DND-41 (cell line): ENCODE results near the gene LYSET.

Experiments
- EZH2 ChIP-seq: IDR thresholded peaks from 3 replicates; pipeline ENCODE4 v1.6.1; 2012; ENCODE audit warnings: borderline replicate concordance, low read depth, mild to moderate bottlenecking, moderate library complexity, low read length, inconsistent platforms; ENCODE audit not compliant: severe bottlenecking
- TF ChIP-seq, protein P1 (sequence below): IDR thresholded peaks from 2 replicates; pipeline ENCODE4 v1.5.1; 2012; ENCODE audit warnings: borderline replicate concordance, low read length, moderate library complexity, mild to moderate bottlenecking; ENCODE audit not compliant: poor library complexity, severe bottlenecking; ENCODE audit errors: extremely low read depth

DNA sequence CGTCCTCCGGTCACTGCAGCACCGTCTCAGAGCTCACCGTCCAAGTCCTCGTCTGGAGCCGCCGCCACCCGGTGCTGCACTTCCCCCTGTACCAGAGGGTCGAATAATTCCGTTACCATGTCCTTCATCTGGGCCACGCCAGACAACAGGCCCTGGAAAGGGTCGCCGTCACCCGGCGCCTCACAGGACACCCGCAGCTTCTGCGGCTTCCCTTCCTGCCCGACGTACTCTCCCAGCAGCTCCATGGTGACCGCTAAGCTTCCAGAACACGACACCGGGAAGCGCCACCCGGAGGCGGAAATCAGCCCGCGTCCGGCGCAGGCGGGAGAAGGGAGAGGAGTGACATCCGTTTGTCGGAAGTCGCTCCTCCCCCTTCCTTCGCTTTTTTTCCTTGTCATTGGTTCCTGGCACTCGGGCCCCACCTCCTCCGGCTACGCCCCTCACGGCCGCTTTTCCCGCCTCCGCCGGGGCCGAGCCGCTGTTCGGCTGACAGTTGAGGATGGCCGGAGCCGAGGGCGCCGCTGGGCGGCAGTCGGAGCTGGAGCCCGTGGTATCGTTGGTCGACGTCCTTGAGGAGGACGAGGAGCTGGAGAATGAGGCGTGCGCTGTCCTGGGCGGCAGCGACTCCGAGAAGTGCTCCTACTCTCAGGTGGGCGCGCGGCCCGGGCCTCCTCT is 21.8 kb downstream of the LYSET start, which contains the start of the genes GON7 and UBR7:
- TF ChIP-seq, protein P1, sequence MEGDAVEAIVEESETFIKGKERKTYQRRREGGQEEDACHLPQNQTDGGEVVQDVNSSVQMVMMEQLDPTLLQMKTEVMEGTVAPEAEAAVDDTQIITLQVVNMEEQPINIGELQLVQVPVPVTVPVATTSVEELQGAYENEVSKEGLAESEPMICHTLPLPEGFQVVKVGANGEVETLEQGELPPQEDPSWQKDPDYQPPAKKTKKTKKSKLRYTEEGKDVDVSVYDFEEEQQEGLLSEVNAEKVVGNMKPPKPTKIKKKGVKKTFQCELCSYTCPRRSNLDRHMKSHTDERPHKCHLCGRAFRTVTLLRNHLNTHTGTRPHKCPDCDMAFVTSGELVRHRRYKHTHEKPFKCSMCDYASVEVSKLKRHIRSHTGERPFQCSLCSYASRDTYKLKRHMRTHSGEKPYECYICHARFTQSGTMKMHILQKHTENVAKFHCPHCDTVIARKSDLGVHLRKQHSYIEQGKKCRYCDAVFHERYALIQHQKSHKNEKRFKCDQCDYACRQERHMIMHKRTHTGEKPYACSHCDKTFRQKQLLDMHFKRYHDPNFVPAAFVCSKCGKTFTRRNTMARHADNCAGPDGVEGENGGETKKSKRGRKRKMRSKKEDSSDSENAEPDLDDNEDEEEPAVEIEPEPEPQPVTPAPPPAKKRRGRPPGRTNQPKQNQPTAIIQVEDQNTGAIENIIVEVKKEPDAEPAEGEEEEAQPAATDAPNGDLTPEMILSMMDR: peak; percentile 41
- no peak for TF ChIP-seq EZH2
